GM12878 (cell line): Measurements from ENCODE around the gene GIMD1. TPM values are rescaled to one million over a fixed set of nuclear protein-coding genes. Genes with fewer than 3 reads are reported as not detected.

Experiments
- BACH1 ChIP-seq: fragments of 450-650 bp; IDR thresholded peaks from 2 replicates; pipeline ENCODE4 v1.6.1; 2017; ENCODE audit warnings: mild to moderate bottlenecking, borderline replicate concordance
- BRCA1 ChIP-seq: IDR thresholded peaks from 2 replicates; pipeline ENCODE4 v1.6.1; 2011; ENCODE audit warnings: low read depth, low read length, improper control_type of control experiment
- CBX5 ChIP-seq: sonication (generic); IDR thresholded peaks from 2 replicates; pipeline ENCODE4 v1.6.1; 2016; ENCODE audit warnings: low read depth, moderate library complexity, mild to moderate bottlenecking, inconsistent platforms
- CEBPB ChIP-seq, 2 experiments: fragments of 150-350 bp in 1 of 2; IDR thresholded peaks; 2 replicates each; pipeline ENCODE4 v1.6.1; 2012 to 2014; ENCODE audit warnings: low read depth in 2 of 2, low read length in 2 of 2, borderline replicate concordance in 1 of 2, inconsistent platforms in 1 of 2
- IKZF1 ChIP-seq: fragments of 450-650 bp; conservative IDR thresholded peaks from 2 replicates; pipeline ENCODE4 v1.6.1; 2017; ENCODE audit warnings: antibody characterized with exemption, mild to moderate bottlenecking
- MEF2B ChIP-seq: fragments of 450-650 bp; IDR thresholded peaks from 2 replicates; pipeline ENCODE4 v1.6.1; 2018; ENCODE audit warnings: mild to moderate bottlenecking, moderate library complexity; ENCODE audit not compliant: partially characterized antibody, poor library complexity, severe bottlenecking
- NR2F1 ChIP-seq: fragments of 450-650 bp; conservative IDR thresholded peaks from 2 replicates; pipeline ENCODE4 v1.6.1; 2017; ENCODE audit warnings: mild to moderate bottlenecking
- POLR2A ChIP-seq: IDR thresholded peaks from 2 replicates; pipeline ENCODE4 v1.6.1; 2011; ENCODE audit warnings: low read depth, mild to moderate bottlenecking, low read length
- POU2F2 ChIP-seq: IDR thresholded peaks from 3 replicates; pipeline ENCODE4 v1.6.1; 2011; ENCODE audit warnings: low read depth, mild to moderate bottlenecking, low read length, borderline replicate concordance
- RAD21 ChIP-seq: IDR thresholded peaks from 2 replicates; pipeline ENCODE4 v1.6.1; 2011; ENCODE audit warnings: mild to moderate bottlenecking, low read depth, low read length, moderate library complexity; ENCODE audit not compliant: insufficient read depth
- RUNX3 ChIP-seq: IDR thresholded peaks from 2 replicates; pipeline ENCODE4 v1.6.1; 2012; ENCODE audit warnings: low read length, inconsistent platforms
- SREBF1 ChIP-seq: IDR thresholded peaks from 2 replicates; pipeline ENCODE4 v1.6.1; 2012; ENCODE audit warnings: mild to moderate bottlenecking, low read length
- TBL1XR1 ChIP-seq: IDR thresholded peaks from 2 replicates; pipeline ENCODE4 v1.6.1; 2012; ENCODE audit warnings: low read depth, low read length, improper control_type of control experiment
- TCF12 ChIP-seq: IDR thresholded peaks from 2 replicates; pipeline ENCODE4 v1.6.1; 2011; ENCODE audit warnings: low read depth, mild to moderate bottlenecking, low read length
- YY1 ChIP-seq: IDR thresholded peaks from 2 replicates; pipeline ENCODE4 v1.6.1; 2011; ENCODE audit warnings: low read depth, mild to moderate bottlenecking, low read length
- ZBED1 ChIP-seq: IDR thresholded peaks from 2 replicates; pipeline ENCODE4 v1.6.1; 2016; ENCODE audit warnings: borderline replicate concordance
- polyA plus RNA-seq, 11 experiments: library from polyadenylated mRNA; depleted of rRNA in 4 of 11; unstranded in 6 of 11; stranded (reverse) in 5 of 11; fragments of >200 nt; fragmentation: Nextera tagmentation in 4 of 11; fragmentation: Illumina TruSeq in 1 of 11; extraction: Ambion mirVana in 4 of 11; extraction: Trizol in 1 of 11; gene quantifications; 1 replicate in 1 of 11; 2 replicates in 10 of 11; pipeline versions ENCODE4 v1.2.1 to v1.2.3, GENCODE V29; 2011 to 2016; ENCODE audit warnings: inconsistent platforms in 2 of 11, missing spikeins in 2 of 11, low read depth in 1 of 11
- total RNA-seq, 4 experiments: library from RNA; depleted of rRNA in 3 of 4; stranded (reverse); fragments of >200 nt in 3 of 4; fragmentation: Illumina TruSeq in 1 of 4; extraction: Trizol in 1 of 4; gene quantifications; 2 replicates each; pipeline versions ENCODE4 v1.2.1 to v1.2.3, GENCODE V29; 2013 to 2021
- TF ChIP-seq, protein P1 (sequence below): IDR thresholded peaks from 2 replicates; pipeline ENCODE4 v1.6.1; 2011; ENCODE audit warnings: borderline replicate concordance, low read depth, mild to moderate bottlenecking, moderate library complexity, low read length; ENCODE audit not compliant: insufficient read depth, poor library complexity, severe bottlenecking
- TF ChIP-seq, protein P2 (sequence below): fragments of 450-650 bp; IDR thresholded peaks from 2 replicates; pipeline ENCODE4 v1.6.1; 2017; ENCODE audit warnings: mild to moderate bottlenecking, moderate library complexity
- TF ChIP-seq, protein P3 (sequence below): fragments of 450-650 bp; IDR thresholded peaks from 2 replicates; pipeline ENCODE4 v1.6.1; 2016; ENCODE audit warnings: mild to moderate bottlenecking

The GIMD1 gene
- total and polyA plus RNA-seq, 10 of the 15 experiments (the other 5 are each of a cell fraction or from before 2014, with no cell fraction given), result 0.14 TPM; not detected in 9

DNA sequence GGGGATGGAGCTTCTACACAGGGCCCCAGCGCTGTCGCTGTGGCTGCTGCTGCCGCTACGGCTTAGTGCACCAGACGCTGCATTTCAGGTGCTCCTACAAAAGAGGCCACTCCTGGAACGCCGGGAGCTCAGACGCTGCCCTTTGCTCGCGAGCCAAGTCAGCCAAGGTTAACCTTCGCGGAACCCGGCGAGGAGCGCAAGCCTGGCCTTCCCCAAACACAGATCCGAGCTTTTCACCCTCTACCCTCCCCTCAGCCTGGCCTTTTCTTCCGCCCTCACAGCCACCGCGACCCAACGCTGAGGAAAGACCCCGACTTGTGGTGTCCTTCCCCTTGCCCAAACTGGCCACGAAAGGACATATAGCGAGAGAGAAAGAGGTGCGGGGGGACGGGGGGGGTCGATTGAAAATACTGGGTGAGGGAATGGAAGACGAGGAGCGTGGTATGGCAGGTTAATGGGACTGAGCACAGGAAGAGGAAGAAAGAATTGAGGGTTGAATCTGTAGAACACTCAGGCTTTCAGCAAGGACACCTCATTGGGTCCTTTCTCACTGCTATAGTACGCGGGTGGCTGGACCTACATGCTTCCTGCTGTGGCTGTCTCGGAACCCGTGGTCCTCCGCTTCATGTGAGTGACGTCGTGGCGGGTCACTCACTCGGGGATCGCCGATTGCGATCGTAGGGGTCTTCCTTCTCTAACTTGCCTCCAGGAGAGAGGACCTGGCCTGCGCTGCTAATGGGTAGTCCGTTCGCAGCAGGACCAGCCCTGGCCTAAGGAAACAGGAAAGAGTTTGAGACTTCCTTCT is 52.4 kb downstream of the GIMD1 start, which contains the start of the genes AIMP1 and TBCK (continued):
- TF ChIP-seq YY1 (peak; percentile 12; the same call in 1 of the 2 replicates), IKZF1 (peak; percentile 90), MEF2B (peak; percentile 67), CEBPB (IDR thresholded peaks at IDR 0.05; ENCODE audit: borderline replicate concordance in 1 of 2, low read depth in 2 of 2, low read length in 2 of 2) (no peak), RAD21 (no peak), ZBED1 (no peak), TCF12 (0 out of 2 replicates have a peak, but pooled peaks have one; percentile 39), NR2F1 (0 out of 2 replicates have a peak, but pooled peaks have one; percentile 27), RUNX3 (peak; percentile 90), POLR2A (peak; percentile 97), CBX5 (0 out of 2 replicates have a peak, but pooled peaks have one; percentile 20), SREBF1 (0 out of 2 replicates have a peak, but pooled peaks have one; percentile 10), TBL1XR1 (0 out of 2 replicates have a peak, but pooled peaks have one; percentile 11), POU2F2 (no peak; the same call in 2 of the 3 replicates), BACH1 (peak; percentile 57), BRCA1 (no peak)
- TF ChIP-seq, protein P1, sequence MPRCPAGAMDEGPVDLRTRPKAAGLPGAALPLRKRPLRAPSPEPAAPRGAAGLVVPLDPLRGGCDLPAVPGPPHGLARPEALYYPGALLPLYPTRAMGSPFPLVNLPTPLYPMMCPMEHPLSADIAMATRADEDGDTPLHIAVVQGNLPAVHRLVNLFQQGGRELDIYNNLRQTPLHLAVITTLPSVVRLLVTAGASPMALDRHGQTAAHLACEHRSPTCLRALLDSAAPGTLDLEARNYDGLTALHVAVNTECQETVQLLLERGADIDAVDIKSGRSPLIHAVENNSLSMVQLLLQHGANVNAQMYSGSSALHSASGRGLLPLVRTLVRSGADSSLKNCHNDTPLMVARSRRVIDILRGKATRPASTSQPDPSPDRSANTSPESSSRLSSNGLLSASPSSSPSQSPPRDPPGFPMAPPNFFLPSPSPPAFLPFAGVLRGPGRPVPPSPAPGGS, result no peak
- TF ChIP-seq, protein P2, sequence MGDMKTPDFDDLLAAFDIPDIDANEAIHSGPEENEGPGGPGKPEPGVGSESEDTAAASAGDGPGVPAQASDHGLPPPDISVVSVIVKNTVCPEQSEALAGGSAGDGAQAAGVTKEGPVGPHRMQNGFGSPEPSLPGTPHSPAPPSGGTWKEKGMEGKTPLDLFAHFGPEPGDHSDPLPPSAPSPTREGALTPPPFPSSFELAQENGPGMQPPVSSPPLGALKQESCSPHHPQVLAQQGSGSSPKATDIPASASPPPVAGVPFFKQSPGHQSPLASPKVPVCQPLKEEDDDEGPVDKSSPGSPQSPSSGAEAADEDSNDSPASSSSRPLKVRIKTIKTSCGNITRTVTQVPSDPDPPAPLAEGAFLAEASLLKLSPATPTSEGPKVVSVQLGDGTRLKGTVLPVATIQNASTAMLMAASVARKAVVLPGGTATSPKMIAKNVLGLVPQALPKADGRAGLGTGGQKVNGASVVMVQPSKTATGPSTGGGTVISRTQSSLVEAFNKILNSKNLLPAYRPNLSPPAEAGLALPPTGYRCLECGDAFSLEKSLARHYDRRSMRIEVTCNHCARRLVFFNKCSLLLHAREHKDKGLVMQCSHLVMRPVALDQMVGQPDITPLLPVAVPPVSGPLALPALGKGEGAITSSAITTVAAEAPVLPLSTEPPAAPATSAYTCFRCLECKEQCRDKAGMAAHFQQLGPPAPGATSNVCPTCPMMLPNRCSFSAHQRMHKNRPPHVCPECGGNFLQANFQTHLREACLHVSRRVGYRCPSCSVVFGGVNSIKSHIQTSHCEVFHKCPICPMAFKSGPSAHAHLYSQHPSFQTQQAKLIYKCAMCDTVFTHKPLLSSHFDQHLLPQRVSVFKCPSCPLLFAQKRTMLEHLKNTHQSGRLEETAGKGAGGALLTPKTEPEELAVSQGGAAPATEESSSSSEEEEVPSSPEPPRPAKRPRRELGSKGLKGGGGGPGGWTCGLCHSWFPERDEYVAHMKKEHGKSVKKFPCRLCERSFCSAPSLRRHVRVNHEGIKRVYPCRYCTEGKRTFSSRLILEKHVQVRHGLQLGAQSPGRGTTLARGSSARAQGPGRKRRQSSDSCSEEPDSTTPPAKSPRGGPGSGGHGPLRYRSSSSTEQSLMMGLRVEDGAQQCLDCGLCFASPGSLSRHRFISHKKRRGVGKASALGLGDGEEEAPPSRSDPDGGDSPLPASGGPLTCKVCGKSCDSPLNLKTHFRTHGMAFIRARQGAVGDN, result peak; percentile 57; the same call in 1 of the 2 replicates
- TF ChIP-seq, protein P3, sequence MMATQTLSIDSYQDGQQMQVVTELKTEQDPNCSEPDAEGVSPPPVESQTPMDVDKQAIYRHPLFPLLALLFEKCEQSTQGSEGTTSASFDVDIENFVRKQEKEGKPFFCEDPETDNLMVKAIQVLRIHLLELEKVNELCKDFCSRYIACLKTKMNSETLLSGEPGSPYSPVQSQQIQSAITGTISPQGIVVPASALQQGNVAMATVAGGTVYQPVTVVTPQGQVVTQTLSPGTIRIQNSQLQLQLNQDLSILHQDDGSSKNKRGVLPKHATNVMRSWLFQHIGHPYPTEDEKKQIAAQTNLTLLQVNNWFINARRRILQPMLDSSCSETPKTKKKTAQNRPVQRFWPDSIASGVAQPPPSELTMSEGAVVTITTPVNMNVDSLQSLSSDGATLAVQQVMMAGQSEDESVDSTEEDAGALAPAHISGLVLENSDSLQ, result peak; percentile 88
